ENCODE data around the gene SPG11.
A peak's percentile ranks its signal among the peaks of the same experiment; 100 is the strongest.
"Not testable (repeated sequence)": the region's sequence is repeated elsewhere in the genome, so short reads cannot be mapped to it uniquely, and the experiment has no call there.

SPG11 gene

DNA sequence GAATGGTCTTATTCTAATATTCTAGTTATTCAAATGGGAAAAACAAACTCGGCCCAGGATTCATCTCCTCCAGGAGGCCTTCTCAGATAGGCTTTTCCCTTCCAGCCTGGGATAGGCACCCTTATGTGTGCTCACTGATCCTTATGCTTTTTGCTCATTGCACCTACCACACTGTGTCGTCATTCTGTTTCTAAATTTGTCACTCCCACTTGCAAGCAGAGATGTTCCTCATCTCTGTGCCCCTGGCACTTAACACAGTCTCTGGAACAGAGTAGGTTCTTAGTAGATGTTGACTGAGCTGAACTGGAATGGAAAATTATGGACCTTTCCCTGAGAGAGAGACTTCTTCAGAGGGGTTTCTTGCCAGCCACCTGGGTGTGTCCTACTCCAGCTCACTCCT is 18.7 kb upstream of the SPG11 start:
- DNase-seq (ENCODE audit: low spot score): no peak

DNA sequence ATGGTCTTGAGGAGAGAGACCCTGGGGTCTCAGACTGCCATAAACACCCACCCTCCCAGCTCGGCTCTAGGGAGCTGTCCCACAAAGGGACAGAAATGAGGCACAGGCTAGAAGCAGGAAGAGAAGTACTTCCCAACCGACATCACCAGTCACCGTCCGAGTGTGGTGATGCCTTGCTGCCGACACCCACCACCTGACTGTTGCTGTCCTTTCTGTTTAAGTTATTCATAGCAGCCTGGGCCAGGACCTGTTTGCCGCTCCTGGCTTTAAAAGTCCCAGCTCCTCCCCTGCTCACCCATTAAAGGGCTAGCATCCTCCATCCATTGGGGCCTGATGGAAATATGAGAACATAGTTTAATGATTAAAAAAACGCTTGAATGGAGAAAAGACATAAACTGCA is 13.2 kb upstream of the SPG11 start:
- DNase-seq (ENCODE audit: low spot score): no peak

DNA sequence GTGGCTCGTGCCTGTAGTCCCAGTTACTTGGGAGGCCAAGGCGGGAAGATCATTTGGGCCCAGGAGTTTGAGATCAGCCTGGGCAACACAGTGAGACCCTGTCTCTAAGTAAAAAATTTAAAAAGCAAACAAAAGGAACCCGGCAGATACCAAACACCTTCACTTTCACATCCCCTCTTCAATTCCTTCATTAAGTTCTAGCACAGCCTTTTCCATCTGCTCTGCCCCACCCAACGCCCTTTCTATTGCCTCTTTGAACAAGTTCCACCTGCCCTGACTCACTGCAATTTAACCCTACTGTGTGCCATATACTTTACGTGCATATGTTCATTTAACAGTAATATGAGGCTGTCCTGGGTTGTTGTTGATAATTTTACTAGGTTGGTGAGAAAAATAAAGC is 12.4 kb upstream of the SPG11 start:
- DNase-seq (ENCODE audit: low spot score): no peak

GRCh38 chr15:44673639-44674038 is 10.2 kb upstream of the SPG11 start:
- no peak for DNase-seq (ENCODE audit: low spot score)

GRCh38 chr15:44670087-44670950 is 6.9 kb upstream of the SPG11 start:
- DNase-seq (ENCODE audit: low spot score): no peak

- DNase-seq (ENCODE audit: low spot score): no peak
Observed at GRCh38 chr15:44668921-44669320, 5.5 kb upstream of the SPG11 start.

DNA sequence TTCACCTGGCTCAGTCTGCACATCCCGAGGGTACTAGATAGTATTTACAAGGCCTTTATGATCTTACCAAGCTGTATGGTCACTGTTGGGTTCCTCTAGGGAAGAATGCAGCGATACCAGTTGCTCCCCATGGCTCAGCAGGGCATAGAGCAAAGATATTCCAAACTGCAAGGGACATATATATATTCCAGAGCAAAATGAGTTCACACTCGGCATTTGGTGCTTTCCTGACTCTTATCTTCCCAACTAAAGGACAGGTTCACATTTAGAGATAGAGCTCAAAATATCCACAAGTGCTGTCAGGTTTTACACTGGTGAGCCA is 3.5 kb upstream of the SPG11 start:
- no peak for DNase-seq (ENCODE audit: low spot score)

DNA sequence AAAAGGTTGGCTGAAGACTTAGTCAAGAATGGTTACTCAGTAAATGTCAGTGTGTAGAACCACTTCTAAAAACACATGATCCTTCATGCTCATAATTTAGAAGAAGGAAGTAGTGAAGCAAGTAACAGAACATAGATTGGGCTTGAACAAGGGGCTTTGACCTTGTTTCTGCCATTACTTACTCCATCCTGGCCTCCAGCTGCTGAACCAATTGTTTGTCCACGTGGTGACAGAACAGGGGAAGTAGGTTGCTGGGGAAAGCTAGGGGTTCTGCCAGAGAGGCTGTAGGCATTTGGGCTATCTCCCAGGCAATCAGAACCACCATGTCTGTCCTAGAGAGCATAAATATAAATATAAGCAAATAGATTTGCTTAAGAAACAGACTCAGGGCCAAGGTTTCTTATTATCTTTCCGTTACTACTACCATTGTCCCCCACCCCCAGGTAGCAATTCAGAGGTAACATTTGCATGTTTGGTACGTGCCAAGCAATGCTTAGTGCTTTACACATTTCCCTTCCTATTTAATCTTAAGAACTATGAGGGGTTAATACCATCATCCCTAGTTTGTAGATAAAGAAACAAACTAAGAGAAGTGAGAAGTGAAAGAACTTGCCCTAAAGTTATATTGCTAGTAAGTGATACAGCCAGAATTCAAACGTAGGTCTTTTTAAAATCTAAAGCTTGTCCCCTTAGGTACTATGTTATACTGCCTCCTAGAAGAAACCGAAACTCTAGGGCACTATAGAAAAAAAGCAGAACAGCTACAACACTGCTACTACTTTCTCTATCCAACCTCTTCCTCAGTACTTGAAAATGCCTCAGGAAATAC is 3.0 kb upstream of the SPG11 start:
- no peak for DNase-seq (ENCODE audit: low spot score)

DNA sequence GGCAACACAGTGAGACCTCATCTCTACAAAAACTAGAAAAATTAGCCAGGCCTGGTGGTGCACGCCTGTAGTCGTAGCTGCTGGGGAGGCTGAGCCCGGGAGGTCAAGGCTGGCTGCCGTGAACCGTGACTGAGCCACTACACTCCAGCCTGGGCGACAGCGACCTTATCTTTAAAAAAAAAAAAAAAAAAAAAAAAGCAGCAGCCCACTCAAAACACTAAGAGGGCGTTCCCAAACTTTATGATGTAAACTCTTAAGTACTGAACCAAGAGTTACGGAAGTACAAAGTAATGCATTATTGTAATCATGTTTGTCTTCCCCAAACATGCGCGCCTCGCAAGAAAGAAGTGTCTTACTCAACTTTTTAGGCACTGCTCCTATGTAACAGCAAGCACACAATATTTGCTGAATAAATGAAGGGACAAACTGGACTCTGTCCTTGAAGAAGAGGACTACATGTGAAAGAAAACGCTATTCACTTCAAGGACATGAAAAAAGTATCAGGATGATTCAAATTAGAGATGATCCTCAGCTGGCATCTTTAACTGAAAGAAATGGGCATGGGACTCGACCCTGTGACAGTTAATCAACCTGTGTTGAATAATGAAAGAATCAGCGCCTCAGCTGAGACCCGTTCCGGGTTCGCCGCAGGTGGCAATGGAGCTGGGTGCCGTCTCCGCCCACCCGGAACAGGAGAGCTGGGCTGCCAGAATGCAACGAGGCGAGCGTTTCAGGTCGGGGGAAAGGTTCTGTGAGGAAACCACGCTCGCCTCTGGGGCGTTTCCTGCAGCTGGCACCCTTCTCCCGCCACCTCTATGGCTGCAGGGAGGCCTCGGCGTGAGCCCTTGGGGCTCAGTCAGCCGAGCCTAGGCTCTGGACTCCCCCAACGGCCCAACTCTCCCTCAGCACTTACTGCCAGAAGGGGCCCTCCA is 718 bp downstream of the SPG11 start:
- peak; percentile 43 for DNase-seq (ENCODE audit: low spot score)

DNA sequence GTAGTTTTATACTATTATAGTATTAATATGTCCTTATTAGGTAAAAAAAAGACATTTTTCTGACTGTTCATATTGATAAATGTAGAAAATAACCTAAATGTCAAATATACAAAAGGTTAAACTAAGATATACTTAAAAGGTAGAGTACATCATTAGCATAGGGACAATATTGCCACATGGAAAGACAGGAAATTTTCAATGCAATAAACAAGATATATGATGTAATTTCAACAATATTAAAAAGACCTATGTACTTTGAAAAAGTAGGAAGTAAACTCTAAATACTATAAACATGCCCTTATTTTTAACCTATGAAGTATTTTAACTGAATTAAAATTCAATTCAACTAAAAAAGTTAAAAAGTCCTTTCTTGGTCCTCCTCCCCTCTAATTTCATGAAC is 1.9 kb downstream of the SPG11 start:
- DNase-seq (ENCODE audit: low spot score): no peak

GRCh38 chr15:44659056-44659455 is 4.4 kb downstream of the SPG11 start:
- no peak for DNase-seq (ENCODE audit: low spot score)

- DNase-seq (ENCODE audit: low spot score): no peak
Observed at GRCh38 chr15:44657378-44657777, 6.1 kb downstream of the SPG11 start.

- DNase-seq (ENCODE audit: low spot score): no peak
Observed at GRCh38 chr15:44656913-44657312, 6.5 kb downstream of the SPG11 start.

DNA sequence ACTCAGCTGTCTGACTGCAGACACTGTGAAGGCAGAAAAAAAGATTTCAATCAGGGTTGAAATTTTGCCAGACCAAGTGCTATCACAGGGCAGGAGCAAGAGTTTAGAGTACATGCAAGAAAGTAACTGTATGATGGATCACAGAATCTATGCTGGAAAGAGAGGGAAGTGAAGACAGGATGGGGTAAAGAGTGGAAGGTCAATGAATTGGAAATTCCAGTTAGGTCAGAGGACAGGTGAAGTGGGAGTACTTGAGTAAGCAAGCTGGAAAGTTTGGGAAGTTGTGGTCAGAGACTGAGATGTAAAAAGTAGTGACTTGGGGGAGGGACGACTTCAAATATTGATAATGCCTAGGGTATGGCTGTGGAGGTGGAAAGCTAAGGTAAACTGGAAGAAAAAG is 7.2 kb downstream of the SPG11 start:
- no peak for DNase-seq (ENCODE audit: low spot score)

DNA sequence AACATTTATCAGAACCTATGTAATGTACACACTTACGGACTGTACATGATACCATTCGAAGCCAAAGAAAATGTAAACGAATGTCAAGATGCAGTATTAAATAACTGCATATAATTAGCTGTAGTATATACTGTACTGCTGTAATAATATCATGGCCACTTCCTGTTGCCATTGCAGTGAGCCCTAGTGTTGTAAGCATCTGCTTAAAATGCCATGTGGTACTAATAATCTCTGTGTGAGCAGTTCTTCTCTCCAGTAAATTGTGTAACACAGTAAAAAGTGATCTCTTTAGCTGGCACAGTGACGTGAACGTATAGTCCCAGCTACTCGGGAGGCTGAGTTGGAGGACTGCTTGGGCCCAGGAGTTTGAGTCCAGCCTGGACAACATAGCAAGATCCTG is 8.6 kb downstream of the SPG11 start:
- no peak for DNase-seq (ENCODE audit: low spot score)

- no peak for DNase-seq (ENCODE audit: low spot score)
Observed at GRCh38 chr15:44647637-44648036, 15.8 kb downstream of the SPG11 start.

- DNase-seq (ENCODE audit: low spot score): no peak
Observed at GRCh38 chr15:44647036-44647435, 16.4 kb downstream of the SPG11 start.

GRCh38 chr15:44646460-44646859 is 17.0 kb downstream of the SPG11 start:
- DNase-seq (ENCODE audit: low spot score): no peak

DNA sequence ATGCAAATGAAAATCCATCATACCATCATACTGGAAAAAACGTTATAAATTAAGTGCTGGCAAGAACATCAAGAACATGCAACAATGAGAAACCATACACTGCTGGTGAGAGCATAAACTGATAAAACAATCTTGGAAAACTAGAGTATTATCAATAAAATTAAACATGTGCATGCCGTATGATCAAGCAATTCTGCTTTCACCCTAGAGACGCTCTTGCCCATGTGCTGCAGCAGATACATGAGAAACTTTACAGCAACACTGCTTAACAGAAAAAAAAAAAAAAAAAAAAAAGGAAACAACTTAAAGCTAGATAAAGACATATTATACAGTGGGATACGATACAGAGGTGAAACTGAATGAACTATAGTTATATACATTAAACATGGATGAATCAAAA is 21.8 kb downstream of the SPG11 start:
- DNase-seq (ENCODE audit: low spot score): no peak

DNA sequence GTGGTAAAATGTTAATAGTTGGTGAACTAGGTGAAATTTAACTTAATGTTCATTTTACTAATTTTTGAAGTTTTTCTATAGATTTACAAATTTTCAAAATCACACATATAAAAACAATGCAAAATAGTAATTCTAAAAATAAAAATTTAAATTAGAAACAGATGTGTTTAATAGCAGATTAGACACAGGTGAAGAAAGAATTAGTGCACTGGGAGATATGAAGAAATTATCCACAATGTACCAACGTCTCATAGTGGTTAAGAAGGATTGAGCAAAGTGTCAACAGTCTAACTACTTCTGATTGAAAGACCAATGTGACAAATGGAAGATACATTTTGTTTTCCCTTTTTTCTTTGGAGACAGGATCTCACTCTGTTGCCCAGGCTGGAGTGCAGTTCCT is 26.5 kb downstream of the SPG11 start:
- DNase-seq (ENCODE audit: low spot score): no peak

GRCh38 chr15:44633603-44634002 is 29.9 kb downstream of the SPG11 start:
- no peak for DNase-seq (ENCODE audit: low spot score)

DNA sequence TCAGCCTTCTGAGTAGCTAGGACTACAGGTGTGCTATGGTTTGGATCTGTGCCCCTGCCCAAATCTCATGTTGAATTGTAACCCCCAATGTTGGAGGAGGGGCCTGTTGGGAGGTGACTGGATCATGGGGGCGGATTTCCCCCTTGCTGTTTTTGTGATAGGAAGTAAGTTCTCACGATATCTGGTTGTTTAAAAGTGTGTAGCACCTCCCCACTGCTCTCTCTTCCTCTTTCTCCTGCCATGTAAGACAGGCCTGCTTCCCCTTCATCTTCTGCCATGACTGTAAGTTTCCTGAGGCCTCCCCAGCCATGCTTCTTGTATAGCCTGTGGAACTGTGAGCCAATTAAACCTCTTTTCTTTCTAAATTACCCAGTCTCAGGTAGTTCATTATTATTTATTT is 38.2 kb downstream of the SPG11 start:
- not testable (repeated sequence) for DNase-seq (ENCODE audit: low spot score)
